Left colon (tissue), 2 donors: ENCODE data around the gene LDB2. TPM values are rescaled to one million over a fixed set of nuclear protein-coding genes. Genes with fewer than 3 reads are reported as not detected.

Experiments
- ATAC-seq: fragments of 200-7000 bp; cut with Tn5 transposase; one replicate; pipeline ENCODE4 v1.9.1; 2020; ENCODE audit warnings: mild to moderate bottlenecking, moderate library complexity
- DNase-seq, 2 donors: peaks; one replicate each; pipeline ENCODE4 v3.0.0-alpha.2; 2020
- intact Hi-C, 2 donors: fragments of 100-400 bp; cut with DNase I in 1 of 2; cut with micrococcal nuclease in 1 of 2; formaldehyde crosslinking; loops; one replicate each; pipeline versions ENCODE4 v1.11.2 to v1.14.0; 2022; cut with DNase I, micrococcal nuclease
- total RNA-seq, 2 donors: library from RNA; stranded (reverse); fragmentation: NEBNext Ultra II Directional; extraction: Animal tissue kit (Norgen Biotek cat#: 25700); gene quantifications; one replicate each; pipeline ENCODE4 v1.2.1, GENCODE V29; 2021
- donor health status: DM: no; HTN: no; CAD: no.
- donor health status: DM: yes; HTN: yes; CAD: no.

LDB2 gene
- total RNA-seq, 2 donors from 2014 or later, result 3.1 to 6.9 TPM

DNA sequence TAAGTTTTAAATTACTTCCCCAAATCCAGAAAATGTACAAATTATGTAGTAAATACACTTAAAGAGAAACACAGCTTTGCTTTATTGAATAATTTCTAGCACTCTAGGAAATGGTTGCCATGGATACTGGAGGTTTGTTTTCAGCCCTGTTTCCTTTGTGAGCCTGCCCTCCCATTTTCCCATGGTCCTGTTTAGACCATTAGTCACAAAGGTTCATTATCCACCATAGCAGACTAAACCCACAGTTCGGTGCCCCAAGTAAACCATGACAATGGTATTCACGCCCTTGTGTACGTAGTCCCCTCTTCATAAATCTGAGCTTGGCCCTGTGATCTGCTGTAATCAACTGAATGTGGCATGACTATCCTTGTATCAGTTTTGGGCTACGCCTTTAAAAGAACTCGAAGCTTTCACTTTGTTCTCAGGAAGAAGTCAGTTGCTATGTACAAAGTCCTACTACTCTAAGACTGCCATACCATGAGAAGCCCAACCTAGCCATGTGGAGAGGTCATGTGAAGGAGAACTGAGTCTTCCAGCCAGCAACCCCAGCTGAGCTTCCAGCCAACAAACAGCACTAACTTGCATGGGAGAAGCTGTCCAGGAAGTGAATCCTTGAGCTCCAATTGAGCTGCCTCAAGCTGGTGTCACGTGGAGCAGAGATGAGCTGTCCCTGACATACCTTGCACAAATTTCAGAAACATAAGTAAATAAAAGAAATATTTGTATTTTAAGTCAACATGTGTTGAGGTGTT, 300.4 kb downstream of the LDB2 start:
- DNase-seq (no peak), ATAC-seq (no peak)

DNA sequence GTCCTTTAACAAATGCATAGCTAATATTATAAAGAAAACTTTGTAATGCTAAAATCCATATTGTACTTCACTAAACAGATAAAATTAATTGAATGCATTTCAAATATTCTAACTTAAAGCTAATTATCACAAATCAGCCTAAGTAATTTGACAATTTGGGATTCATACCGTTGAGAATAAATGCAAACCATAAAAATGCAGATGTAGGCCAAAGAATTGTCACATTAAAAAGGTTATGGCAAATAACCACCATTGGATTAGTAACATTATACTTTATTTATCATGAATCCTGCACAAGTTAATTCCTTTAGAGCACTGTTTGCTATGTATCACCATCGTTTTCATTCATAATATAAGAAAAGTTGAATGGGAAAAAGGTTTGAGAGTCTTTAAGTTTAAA, 301.0 kb downstream of the LDB2 start:
- ATAC-seq (no peak), DNase-seq (no peak)
- intact Hi-C loops, result no loop called here

More for the DNA sequence above, 300.4 kb downstream of the LDB2 start:
- intact Hi-C loops, result no loop called here

DNA sequence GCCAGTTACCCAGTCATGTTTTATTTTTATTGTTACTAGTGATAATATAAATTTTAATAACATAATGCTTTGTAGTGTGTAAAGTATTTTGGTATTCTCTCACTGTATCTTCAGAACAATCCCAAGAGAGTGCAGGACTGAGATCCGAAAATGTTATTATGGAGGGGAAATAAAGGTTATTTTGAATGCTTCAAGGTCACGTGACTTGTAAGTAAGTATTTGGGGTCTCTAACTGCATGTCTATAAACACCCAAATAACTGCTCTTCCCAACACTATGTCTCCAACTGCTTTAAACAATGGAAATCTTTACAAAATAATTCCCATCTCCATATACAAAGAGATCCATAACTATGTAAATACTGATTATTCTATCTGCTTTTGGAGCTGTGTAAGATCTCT, 302.2 kb downstream of the LDB2 start:
- no peak for DNase-seq
- ATAC-seq, result no peak
- intact Hi-C loops, result no loop called here

DNA sequence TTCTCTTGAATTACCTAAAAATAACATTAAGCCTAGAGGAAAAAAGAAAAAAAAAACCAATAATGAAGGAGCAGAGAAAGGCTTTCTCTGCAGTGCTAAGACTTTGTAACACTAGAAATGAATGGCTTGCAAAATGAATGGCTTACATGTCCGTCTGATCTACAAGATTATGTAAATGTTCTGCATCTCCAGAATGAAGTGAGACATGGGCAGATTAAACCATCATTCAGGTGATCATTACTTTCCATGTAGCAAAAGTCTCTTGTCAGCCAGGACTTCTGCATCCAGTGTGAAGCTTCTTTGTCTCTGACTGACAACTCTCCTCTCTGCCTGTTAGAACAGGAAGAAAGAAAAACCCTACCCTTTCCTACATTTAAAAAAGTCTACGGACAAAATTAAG, 304.3 kb downstream of the LDB2 start:
- ATAC-seq (no peak), DNase-seq (no peak)
- intact Hi-C loops, result no loop called here

DNA sequence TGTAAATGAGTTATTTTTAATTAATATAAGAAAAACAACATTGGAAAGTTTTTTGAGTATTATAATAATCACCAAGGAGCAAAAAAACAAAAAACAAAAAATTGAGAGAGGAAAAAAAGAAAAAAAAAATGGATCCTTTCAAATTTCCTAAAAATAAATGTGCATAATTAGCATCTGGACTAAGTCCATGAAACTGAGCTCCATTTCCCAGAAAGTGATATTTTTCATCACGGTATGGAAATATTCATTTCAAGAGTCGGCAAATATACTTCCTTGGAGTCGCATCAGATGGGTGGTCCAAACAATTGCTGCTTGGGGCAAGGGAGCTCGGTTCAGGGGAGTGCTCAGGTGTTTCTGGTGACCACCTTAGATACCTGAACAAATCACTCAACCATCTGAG, 305.1 kb downstream of the LDB2 start:
- no peak for ATAC-seq
- intact Hi-C loops, result no loop called here
- no peak for DNase-seq

DNA sequence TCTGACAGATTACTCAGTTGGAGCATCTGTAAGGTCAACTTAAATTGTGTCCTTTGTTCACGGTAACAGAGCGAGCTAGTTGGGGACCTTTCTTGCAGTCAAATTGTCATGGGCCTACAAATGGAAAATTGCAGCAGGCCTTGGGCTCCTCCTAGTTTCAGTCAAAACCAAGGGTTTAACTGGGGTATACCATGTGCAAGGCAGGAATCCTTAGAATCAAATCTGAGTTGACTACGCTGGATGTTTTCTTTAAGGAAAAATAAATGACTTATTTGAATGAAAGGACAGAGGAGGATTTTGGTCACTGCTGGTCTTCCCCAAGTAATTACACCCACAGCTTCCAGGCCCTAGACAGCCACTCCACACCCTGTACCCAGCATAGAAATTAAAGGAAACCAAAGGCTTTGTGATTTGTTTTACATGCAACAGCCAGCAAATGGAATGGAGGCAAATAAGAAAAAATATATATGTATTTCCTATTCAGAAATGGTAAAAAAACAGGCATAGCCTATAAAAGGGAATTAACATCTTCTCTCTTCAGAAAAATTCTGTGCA, 307.1 kb downstream of the LDB2 start:
- DNase-seq, result no peak
- ATAC-seq, result no peak
- intact Hi-C loops, result no loop called here

DNA sequence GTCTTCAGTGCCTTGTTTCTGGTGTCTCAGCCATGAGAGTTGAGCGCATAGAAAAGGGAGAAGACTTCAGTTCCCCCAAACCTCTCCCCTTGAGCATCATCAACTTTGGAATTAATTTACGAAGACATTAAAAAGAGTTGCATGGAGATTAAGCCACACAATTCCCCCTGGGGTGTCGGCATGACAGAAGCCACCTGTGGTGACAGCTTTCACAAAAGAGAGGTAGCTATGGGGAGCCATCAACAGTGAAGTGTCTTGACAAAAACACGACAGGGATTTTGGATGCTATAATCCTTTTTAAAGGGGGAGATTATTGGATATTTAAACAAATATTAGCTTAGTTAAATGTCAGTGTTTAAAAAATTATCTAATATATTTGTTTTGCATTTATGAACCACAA, 307.6 kb downstream of the LDB2 start:
- DNase-seq, result no peak
- intact Hi-C loops, result no loop called here
- ATAC-seq, result no peak

DNA sequence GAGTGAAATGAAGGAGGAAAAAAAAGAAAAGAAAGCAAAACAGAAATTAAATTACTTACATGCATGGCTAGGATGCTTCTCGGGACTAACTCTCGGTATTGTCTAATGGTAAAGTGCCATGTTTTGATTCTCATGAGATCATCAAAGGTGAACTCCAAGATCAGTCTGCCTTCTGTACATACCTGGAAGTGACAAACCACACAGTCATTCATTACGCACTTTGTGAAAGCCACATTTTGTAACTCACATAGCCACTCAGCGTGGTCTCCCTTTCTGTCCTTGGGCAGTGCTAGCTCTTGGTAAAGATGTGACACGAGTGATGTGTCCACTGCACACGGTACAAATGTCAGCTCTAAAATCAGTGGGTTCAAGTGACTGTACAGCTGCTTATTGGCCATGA, 309.8 kb downstream of the LDB2 start:
- intact Hi-C loops, result no loop called here
- DNase-seq, result no peak
- ATAC-seq, result no peak

DNA sequence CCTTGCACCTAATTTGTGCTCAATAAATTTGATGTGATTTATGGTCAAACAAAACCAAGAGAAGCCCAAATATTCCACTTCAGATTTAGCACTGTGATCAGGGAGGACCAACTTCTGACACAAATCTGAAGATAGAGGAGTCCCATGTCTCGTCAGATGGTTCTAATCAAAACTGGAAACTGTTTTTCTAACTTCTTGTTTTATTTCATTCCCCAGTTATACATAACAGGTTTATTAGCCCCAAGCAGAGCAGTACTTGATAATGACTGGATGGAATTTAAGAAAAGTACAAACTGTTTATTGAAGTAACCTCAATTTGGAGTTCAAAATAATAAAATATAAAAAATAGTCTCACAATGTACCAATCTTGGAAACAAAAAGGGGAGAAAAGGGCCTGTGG, 310.3 kb downstream of the LDB2 start:
- DNase-seq (no peak), ATAC-seq (no peak)
- intact Hi-C loops, result no loop called here

DNA sequence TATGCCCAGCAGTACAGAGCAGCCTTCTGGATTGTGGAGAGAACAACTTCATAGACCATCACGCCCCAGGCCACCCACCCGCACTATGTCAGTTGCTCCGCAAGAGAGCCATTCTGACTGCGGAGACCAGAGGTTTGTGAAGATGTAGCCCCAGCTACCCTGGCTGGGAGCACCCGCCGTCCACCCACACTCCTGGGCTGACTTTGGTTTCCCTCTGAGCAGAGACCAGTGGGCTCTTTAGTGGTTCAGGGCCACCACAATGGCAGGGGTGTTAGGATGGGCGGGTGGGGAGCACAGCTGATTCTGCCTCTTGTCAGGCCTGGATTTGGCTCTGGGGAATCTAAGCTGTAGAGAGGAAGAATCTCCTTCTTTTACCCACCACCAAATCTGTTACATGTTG, 313.4 kb downstream of the LDB2 start:
- intact Hi-C loops, result no loop called here
- ATAC-seq (no peak), DNase-seq (no peak)

DNA sequence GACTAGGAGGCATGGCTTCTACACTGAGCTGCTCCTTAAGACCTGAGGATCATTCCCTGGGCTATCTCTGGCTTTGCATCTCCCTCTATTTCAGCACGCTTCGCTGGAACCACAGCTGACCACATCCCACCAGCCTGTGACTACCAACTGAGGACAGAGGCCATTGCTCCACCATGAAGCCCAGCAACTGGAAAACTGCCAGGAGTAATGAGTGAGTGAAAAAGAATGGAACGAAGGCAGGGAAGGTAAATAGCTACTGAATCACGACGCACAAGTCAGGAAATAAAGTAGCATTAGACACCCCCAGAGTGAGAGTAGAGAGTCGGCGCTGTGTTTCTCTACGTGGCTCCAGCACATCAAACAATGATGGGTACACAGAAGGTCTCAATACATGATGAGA, 314.7 kb downstream of the LDB2 start:
- no peak for ATAC-seq
- intact Hi-C loops, result no loop called here
- DNase-seq, result no peak

DNA sequence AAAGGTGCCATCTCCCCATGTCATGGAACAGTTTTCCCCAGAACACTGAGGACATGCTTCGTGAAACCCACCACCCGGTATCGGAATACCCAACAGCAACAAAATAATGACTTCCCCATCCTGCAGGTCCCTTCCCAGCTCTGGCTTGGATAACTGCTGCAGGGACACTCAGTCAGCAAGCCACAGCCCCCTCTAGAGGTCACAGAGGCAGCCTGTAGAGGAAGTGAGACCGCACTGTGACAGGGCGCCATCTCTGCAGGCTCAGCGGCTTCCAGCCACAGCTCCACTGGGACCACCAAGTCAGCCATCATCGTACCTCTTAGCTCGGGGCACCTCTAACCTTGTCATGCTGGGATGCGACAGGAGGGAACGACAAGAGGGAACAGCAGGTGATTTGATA, 315.9 kb downstream of the LDB2 start:
- intact Hi-C loops, result no loop called here
- ATAC-seq, result no peak
- no peak for DNase-seq

DNA sequence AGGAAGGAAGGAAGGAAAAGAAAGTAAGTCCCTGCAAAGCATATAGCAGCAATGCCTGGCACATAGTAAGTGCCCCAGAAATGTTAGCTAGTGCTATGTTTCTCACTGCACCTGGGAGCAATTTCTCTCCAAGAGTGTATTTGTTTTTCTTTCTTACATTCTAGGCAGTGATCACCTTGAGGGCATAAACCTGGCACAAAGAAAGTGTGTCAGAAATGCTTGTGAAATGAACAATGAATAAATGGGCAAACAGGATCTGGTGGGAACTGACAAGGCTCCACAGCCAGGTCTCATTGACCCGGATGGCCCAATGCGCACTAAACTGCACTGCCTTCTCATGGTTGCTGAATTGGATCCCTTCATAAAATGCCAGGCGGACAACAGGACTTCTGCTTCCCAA, 316.4 kb downstream of the LDB2 start:
- intact Hi-C loops, result no loop called here
- ATAC-seq, result no peak
- DNase-seq, result no peak

DNA sequence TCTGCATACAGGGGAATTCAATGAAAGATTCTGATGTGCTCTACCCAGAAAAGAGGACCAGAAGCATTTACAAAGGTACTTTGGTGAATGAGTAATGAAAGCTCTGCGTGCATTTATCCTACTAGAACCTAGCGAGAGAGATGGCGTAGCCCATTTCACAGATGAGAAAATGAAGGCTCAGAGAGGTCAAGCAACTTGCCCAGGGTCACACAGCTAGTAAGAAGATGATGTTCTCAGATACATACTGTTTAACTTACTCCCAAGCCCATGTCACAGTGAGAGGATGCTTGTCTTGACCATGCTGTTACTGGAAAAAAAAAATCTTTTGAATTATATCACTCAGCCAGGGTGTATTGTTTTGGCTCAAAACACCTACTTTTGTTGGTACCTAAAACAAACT, 317.3 kb downstream of the LDB2 start:
- intact Hi-C loops, result no loop called here
- DNase-seq (no peak), ATAC-seq (no peak)

DNA sequence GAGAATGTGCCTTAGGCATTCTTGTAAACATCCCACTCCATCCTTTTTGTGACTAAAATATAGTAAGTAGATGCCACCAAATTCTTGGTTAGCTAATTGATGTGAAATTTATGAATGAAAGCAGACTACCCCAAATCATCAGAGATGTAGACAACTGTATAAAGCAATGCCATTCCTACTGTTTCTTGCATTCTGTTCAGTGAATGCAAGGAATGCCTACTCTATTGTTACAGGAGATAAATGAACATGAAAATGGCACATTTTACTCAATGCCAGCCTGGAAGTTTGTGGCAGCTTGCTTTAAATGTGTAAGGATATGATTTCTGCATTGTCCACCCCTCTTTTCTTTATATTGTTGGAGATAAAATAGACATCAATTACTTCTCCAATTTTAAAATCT, 317.9 kb downstream of the LDB2 start:
- intact Hi-C loops, result no loop called here
- ATAC-seq (no peak), DNase-seq (no peak)

DNA sequence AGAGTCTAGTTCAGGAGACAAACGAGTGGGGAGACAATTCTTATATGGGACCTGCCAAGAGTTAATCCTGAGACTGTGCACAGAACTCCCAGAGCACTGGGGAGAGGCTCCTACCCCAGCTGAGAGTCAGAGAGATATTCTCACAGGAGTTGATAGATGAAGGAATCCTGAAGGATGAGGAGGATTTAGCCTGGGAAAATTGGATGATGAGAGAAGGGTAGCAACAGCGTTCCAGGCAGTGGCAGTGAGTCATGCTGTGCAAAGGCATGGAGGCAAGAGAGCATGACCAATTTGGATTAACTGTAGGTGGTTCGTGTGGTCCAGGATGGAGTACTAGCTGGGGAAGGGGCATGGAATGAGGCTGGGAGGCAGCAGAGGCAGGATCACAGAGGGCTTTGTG, 318.6 kb downstream of the LDB2 start:
- intact Hi-C loops, result no loop called here
- no peak for ATAC-seq
- DNase-seq, result no peak

DNA sequence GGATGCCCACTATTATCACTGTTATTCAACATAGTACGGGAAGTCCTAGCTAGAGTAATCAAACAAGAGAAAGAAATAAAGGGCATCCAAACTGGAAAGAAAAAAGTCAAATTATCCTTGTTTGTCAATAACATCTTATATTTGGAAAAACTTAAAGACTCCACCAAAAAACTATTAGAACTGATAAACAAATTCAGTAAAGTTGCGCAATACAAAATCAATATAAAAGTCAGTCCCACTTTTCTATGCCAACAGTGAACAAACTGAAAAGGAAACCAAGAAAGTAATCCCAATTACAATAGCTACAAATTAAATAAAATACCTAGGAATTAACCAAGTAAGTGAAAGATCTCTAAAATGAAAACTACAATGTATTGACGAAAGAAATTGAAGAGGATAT, 321.3 kb downstream of the LDB2 start:
- ATAC-seq (no peak), DNase-seq (no peak)
- intact Hi-C loops, result no loop called here

DNA sequence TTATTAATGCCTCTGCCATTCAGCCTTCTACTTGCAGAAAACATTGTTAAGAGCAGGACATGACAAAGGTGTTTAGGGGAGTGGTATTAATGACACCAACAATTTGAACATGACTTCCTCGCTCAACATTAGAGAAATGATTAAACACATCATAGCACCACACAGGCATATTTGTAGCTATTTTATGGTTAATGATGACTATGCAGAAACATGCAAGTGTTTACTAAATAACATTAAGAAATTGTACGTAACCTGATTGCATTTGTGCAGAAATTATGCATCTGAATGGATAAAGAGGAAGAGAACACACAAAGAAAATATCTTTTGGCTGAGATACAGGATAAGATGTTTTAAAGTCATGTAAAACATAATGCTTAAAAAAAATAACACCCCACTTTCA, 323.5 kb downstream of the LDB2 start:
- ATAC-seq (no peak), DNase-seq (no peak)
- intact Hi-C loops, result no loop called here

DNA sequence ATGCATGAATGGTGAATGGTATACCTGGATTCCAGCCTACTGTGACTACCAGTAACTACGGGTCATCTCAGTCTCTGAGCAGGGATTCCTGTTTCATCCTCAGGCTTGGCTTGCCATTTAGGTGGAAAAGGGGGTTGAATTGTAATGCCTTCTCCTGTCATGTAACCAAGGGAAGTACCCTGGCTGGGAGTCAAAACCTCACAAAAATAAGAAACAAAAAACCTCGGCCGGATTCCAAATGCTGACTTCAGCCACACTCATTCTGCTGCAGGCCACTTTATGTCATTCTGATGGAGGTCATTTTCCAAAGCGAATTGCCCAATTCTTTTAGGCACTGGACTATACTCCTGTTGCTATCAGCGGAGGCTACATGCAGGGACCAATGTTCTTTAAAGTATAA, 324.7 kb downstream of the LDB2 start:
- no peak for DNase-seq
- ATAC-seq, result no peak
- intact Hi-C loops, result no loop called here

DNA sequence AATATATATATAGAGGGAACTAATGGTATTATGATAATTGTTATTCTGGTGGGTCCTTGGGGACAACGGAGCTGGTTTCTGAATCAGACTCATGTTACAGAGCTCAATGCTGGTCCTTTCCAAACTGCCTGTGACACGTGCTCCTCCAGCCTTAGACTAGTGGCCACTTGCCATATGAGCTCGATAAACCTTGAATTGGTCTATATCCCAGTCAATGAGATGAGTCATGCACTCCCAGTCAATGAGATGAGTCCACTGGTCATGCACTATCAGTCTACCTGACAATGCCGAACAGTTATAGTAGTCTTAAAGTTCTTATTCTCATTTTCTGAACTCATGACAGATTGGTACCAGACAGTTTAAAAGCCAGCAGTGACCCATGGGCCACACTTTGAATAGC, 325.2 kb downstream of the LDB2 start:
- DNase-seq (no peak), ATAC-seq (no peak)
- intact Hi-C loops, result no loop called here

DNA sequence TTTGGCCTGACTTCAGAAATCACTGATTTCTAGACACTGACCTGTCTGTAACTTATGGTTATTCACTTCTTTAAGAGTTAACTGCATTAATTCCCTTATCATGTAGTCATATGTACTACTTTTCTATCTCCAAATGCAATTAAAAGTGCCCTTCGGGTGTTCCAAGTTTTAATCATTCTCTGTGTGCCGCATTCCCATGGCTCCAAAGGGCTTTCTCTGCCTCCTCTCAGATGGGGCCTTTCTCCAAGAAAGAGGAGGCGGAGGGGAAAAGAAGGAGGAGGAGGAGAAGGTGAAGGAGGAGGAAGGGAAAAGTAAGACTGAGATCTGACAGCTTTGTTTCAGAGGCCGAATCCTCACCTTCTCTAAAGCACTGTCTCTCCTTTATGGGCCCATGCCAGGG, 325.8 kb downstream of the LDB2 start:
- intact Hi-C loops, result no loop called here
- ATAC-seq, result no peak
- no peak for DNase-seq
